Esophagus muscularis mucosa (tissue), 4 donors: ENCODE results near the gene ATP4B. TPM values are rescaled to one million over a fixed set of nuclear protein-coding genes. Genes with fewer than 3 reads are reported as not detected.

Experiments
- DNase-seq: peaks from one replicate; pipeline ENCODE4 v3.0.0-alpha.2; 2017; ENCODE audit errors: extremely low spot score
- H3K27ac ChIP-seq, 4 donors: fragments of 200-600 bp; sonication (generic); replicated peaks in 1 of 4; 1 replicate in 3 of 4; 2 replicates in 1 of 4; pipeline ENCODE4 v1.5.1; 2016 to 2019; ENCODE audit warnings: mild to moderate bottlenecking in 1 of 4
- H3K27me3 ChIP-seq, 4 donors: fragments of 200-600 bp; sonication (generic); one replicate each; pipeline versions ENCODE4 v1.5.1 to v1.6.0; 2016 to 2019
- H3K36me3 ChIP-seq, 4 donors: fragments of 200-600 bp; sonication (generic); one replicate each; pipeline ENCODE4 v1.5.1; 2016 to 2019
- H3K4me1 ChIP-seq, 4 donors: fragments of 200-600 bp; sonication (generic); one replicate each; pipeline ENCODE4 v1.5.1; 2016 to 2019
- H3K4me3 ChIP-seq, 4 donors: fragments of 200-600 bp; sonication (generic); 1 replicate in 2 of 4; 2 replicates in 2 of 4; pipeline ENCODE4 v1.5.1; 2016 to 2019; ENCODE audit warnings: mild to moderate bottlenecking in 4 of 4, moderate library complexity in 1 of 4
- H3K9me3 ChIP-seq, 4 donors: fragments of 200-600 bp; sonication (generic); 1 replicate in 3 of 4; 2 replicates in 1 of 4; pipeline ENCODE4 v1.5.1; 2016 to 2019
- EP300 ChIP-seq: sonication (generic); formaldehyde crosslinking; IDR thresholded peaks from one replicate; pipeline ENCODE4 v1.6.1; 2017; ENCODE audit warnings: antibody characterized with exemption
- POLR2A ChIP-seq: fragments of 450-650 bp; IDR thresholded peaks from one replicate; pipeline ENCODE4 v1.6.1; 2017; ENCODE audit warnings: antibody characterized with exemption, moderate library complexity, mild to moderate bottlenecking, low read depth
- POLR2AphosphoS5 ChIP-seq, 2 donors: sonication (generic); formaldehyde crosslinking; IDR thresholded peaks; one replicate each; pipeline ENCODE4 v1.6.1; 2017; ENCODE audit warnings: antibody characterized with exemption in 2 of 2
- WGBS: methylation state at CpG from one replicate; pipeline ENCODE4 v1.1.5; 2018; 5-methylcytosine and 5-hydroxymethylcytosine counted together
- intact Hi-C: fragments of 100-400 bp; cut with DNase I; formaldehyde crosslinking; loops from one replicate; pipeline ENCODE4 v1.15.1; 2023
- total RNA-seq, 4 donors: library from RNA; depleted of rRNA; stranded (reverse); fragments of >200 nt; gene quantifications; one replicate each; pipeline versions ENCODE4 v1.1.0 to v1.2.1, GENCODE V29; 2016
- TF ChIP-seq, protein P1 (sequence below), 3 experiments: fragments of 200-600 bp in 2 of 3; fragments of 450-650 bp in 1 of 3; sonication (generic) in 2 of 3; IDR thresholded peaks; one replicate each; pipeline ENCODE4 v1.5.1; 2017 to 2019; ENCODE audit warnings: antibody characterized with exemption in 3 of 3, mild to moderate bottlenecking in 2 of 3, moderate library complexity in 1 of 3

The ATP4B gene
- total RNA-seq, 4 donors from 2014 or later: not detected

DNA sequence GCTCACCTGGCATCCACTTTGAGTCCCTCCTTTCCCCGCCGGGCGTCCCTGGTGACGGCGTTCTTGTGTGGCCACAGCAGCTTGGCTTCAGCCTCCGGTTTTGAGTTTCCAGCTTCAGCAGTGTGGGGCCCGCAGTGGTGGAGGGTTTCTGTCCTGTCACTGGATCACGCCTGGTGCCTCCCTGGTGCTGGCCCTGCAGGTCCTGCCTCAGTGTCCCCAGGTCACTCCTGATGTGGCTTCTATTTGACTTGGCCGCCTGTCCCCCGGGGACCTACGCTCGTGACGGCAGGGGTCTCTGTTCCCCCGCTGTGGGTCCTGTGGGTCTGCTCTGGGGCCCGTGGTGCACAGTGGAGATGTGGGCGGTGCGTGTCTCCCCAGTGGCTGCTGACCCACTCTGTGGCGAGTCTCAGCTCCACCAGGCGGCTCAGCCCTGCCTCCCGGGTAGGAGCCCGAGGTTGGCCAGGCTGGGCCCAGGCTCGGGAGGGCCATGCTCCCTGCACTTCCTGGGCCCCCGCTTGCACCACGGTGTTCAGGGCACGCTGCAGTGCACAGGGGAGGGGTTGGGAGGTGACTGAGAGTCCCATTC is 1.9 kb downstream of the ATP4B start:
- Histone ChIP-seq H3K9me3 (peaks cover 0 to 7% (median under 1%) of the 10 kb centered on the region in 4 donors), H3K27ac (no peak overlapping the region), H3K27me3 (peaks cover 0 to 4% (median 0%) of the 10 kb centered on the region in 4 donors), H3K4me3 (no peak overlapping the region), H3K36me3 (no peaks in the 10 kb centered on the region), H3K4me1 (peaks cover 0 to 5% (median 4%) of the 10 kb centered on the region in 4 donors)
- intact Hi-C loops: no loop called here
- WGBS: 88% methylated on average over 25 of the region's 25 CpGs
- TF ChIP-seq POLR2AphosphoS5 (IDR thresholded peaks at IDR 0.05) (no peak), EP300 (no peak), POLR2A (no peak)
- DNase-seq: no peak

GRCh38 chr13:113655346-113656002 is 2.5 kb downstream of the ATP4B start:
- 83% methylated on average over 15 of the region's 15 CpGs for WGBS
- TF ChIP-seq POLR2A: no peak
- TF ChIP-seq POLR2AphosphoS5 (IDR thresholded peaks at IDR 0.05): no peak
- TF ChIP-seq, protein P1, sequence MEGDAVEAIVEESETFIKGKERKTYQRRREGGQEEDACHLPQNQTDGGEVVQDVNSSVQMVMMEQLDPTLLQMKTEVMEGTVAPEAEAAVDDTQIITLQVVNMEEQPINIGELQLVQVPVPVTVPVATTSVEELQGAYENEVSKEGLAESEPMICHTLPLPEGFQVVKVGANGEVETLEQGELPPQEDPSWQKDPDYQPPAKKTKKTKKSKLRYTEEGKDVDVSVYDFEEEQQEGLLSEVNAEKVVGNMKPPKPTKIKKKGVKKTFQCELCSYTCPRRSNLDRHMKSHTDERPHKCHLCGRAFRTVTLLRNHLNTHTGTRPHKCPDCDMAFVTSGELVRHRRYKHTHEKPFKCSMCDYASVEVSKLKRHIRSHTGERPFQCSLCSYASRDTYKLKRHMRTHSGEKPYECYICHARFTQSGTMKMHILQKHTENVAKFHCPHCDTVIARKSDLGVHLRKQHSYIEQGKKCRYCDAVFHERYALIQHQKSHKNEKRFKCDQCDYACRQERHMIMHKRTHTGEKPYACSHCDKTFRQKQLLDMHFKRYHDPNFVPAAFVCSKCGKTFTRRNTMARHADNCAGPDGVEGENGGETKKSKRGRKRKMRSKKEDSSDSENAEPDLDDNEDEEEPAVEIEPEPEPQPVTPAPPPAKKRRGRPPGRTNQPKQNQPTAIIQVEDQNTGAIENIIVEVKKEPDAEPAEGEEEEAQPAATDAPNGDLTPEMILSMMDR (IDR thresholded peaks at IDR 0.05): no peak
- TF ChIP-seq EP300: no peak
- peaks cover 0 to 3% (median 0%) of the 10 kb centered on the region in 4 donors for H3K9me3 ChIP-seq
- intact Hi-C loops: no loop called here
- DNase-seq: no peak
- no peaks in the 10 kb centered on the region for H3K36me3 ChIP-seq
- peaks cover 0 to 4% (median 0%) of the 10 kb centered on the region in 4 donors for H3K27me3 ChIP-seq
- H3K4me3 ChIP-seq: no peak overlapping the region
- peaks cover 0 to 6% (median 6%) of the 10 kb centered on the region in 4 donors for H3K4me1 ChIP-seq
- no peak overlapping the region for H3K27ac ChIP-seq

DNA sequence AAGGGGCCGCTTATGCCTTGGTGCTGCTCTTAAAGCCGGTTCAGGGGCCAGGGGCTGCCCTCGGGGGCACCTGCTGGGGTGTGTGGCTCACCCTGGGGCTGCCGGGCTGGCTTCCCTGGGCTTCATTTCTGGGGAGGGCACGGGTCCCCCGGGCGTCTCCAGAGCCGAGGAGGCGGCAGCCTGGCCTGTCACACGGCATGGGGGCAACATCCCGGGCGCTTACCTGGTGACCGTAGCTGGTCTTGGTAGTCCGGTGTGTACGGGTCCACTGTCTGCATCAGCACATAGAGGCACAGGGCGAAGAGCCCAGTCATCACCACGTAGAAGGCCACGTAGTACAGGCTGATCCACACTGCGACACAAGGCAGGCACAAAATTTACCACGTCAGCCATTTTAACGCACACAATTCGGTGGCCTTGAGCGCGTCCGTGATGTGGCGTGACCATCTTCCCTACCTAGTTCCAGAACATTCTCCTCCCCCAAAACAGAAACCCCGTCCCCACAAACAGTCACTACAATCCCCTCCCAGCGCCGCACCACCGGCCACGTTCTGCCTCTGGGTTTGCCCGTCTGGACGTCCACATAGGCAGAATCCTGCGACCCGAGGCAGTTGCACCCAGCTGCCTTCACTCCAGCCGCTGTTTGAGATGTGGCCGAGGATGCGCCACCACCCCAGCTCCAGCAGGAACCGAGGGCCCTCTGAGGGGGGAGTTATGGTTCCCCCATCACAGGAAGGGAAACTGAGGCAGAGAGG is 3.2 kb downstream of the ATP4B start:
- DNase-seq: no peak
- peaks cover 0 to 6% (median 6%) of the 10 kb centered on the region in 4 donors for H3K4me1 ChIP-seq
- H3K27me3 ChIP-seq: peaks cover 0 to 4% (median 0%) of the 10 kb centered on the region in 4 donors
- intact Hi-C loops: no loop called here
- TF ChIP-seq POLR2A (no peak), EP300 (no peak), POLR2AphosphoS5 (IDR thresholded peaks at IDR 0.05) (no peak)
- TF ChIP-seq, protein P1 (IDR thresholded peaks at IDR 0.05): no peak
- no peaks in the 10 kb centered on the region for H3K36me3 ChIP-seq
- WGBS: 88% methylated on average over 30 of the region's 39 CpGs
- no peak overlapping the region for H3K4me3 ChIP-seq
- H3K27ac ChIP-seq: no peak overlapping the region
- H3K9me3 ChIP-seq: no peaks in the 10 kb centered on the region

DNA sequence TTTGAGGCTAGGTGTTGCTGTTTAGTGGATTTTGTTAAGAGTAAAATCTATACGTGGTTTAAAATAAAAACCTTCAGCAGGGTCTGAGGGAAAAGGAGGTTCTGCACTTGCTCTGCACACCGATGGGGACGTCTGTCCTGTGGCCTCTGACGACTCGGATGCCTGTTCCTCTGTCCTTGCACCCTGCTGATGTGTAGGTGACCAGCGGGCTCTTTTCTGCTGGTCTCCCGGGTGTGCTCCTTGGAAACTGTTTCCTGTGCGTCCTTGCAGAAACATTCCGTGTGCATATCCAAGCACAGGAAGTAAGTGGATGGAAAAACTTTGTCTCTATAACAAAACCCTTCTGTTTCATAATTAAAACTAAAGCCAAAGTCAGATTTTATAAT is 3.8 kb downstream of the ATP4B start:
- DNase-seq: no peak
- Histone ChIP-seq H3K4me3 (no peak overlapping the region), H3K27me3 (peaks cover 0 to 4% (median 0%) of the 10 kb centered on the region in 4 donors), H3K9me3 (no peaks in the 10 kb centered on the region), H3K27ac (no peak overlapping the region), H3K36me3 (no peaks in the 10 kb centered on the region), H3K4me1 (peaks cover 0 to 6% (median 6%) of the 10 kb centered on the region in 4 donors)
- WGBS: 71% methylated on average over 9 of the region's 9 CpGs
- intact Hi-C loops: no loop called here
- TF ChIP-seq POLR2A (no peak), EP300 (no peak), POLR2AphosphoS5 (IDR thresholded peaks at IDR 0.05) (no peak)
- TF ChIP-seq, protein P1 (IDR thresholded peaks at IDR 0.05): no peak
